Effector CD8-positive, alpha-beta T cell (primary cell): Measurements from ENCODE around the gene PRF1.
A peak's percentile ranks its signal among the peaks of the same experiment; 100 is the strongest.
"Not testable (repeated sequence)": the region's sequence is repeated elsewhere in the genome, so short reads cannot be mapped to it uniquely, and the experiment has no call there.

Source experiments
- DNase-seq: peaks from one replicate; lab custom pipeline; 2025; lab: John Stamatoyannopoulos, UW

Gene PRF1

GRCh38 chr10:70593513-70593890 lies 9.0 kb downstream of the PRF1 start:
- DNase-seq = no peak

GRCh38 chr10:70592746-70593512 lies 9.6 kb downstream of the PRF1 start:
- no peak for DNase-seq

- no peak for DNase-seq
Measured at GRCh38 chr10:70592186-70592735, 10.3 kb downstream of the PRF1 start.

- no peak for DNase-seq
Measured at GRCh38 chr10:70590655-70591416, 11.7 kb downstream of the PRF1 start.

GRCh38 chr10:70589762-70590654 lies 12.5 kb downstream of the PRF1 start:
- no peak for DNase-seq

GRCh38 chr10:70588859-70589570 lies 13.5 kb downstream of the PRF1 start:
- DNase-seq = no peak

- no peak for DNase-seq
Measured at GRCh38 chr10:70588255-70588654, 14.3 kb downstream of the PRF1 start.

- DNase-seq = no peak
Measured at GRCh38 chr10:70587045-70587658, 15.4 kb downstream of the PRF1 start.

- DNase-seq = no peak
Measured at GRCh38 chr10:70586348-70586930, 16.1 kb downstream of the PRF1 start.

GRCh38 chr10:70585578-70586169 lies 16.9 kb downstream of the PRF1 start:
- no peak for DNase-seq

- DNase-seq = no peak
Measured at GRCh38 chr10:70584909-70585544, 17.5 kb downstream of the PRF1 start.

- DNase-seq = no peak
Measured at GRCh38 chr10:70584366-70584765, 18.2 kb downstream of the PRF1 start.

GRCh38 chr10:70583669-70584037 lies 18.9 kb downstream of the PRF1 start:
- DNase-seq = no peak

GRCh38 chr10:70582793-70583668 lies 19.5 kb downstream of the PRF1 start:
- no peak for DNase-seq

GRCh38 chr10:70581176-70581575 lies 21.4 kb downstream of the PRF1 start:
- DNase-seq = not testable (repeated sequence)

GRCh38 chr10:70579234-70580002 lies 23.1 kb downstream of the PRF1 start:
- no peak for DNase-seq

- DNase-seq = peak; percentile 12
Measured at GRCh38 chr10:70578371-70578947, 24.1 kb downstream of the PRF1 start.
